HUDEP-2 (cell line): ENCODE data around the gene CADPS2.
"Not testable (repeated sequence)": the region's sequence is repeated elsewhere in the genome, so short reads cannot be mapped to it uniquely, and the experiment has no call there.

ENCODE experiments used
- DNase-seq, 76 experiments: peaks; one replicate each; lab custom pipeline; 2025; ENCODE audit not compliant: unreplicated experiment in 76 of 76; lab: John Stamatoyannopoulos, UW

Gene CADPS2

DNA sequence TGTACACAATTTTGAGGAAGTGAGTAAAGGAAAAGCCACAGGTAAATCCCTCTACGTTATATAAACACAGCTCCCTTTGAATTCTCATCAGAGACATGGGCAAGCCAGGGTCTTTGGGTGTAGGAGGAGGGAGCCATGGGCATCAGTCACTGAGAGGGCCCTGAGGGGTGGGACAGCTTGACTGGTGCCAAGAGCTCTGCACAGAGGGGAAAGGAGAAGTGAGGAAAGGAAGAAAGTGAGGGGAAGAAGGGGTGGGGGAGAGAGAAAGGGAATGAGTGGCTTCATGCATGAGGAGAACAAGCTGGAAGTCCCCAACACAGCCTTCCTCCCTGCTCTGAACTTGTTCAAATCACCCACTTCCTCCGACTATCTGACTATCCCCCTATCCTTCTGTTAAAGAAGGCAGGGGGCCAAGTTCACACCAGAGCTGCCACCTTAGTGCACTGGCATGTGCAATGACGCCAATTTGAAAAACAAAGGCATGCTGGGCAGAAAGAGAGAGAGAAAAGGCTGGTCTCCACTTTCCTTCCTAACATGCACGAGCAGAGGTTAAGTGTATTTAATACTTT, 167.2 kb downstream of the CADPS2 start:
- no peak for DNase-seq

- DNase-seq: no peak
These were observed 168.7 kb downstream of the CADPS2 start for GRCh38 chr7:122717356-122718089.

- DNase-seq: no peak
These were observed 171.1 kb downstream of the CADPS2 start for GRCh38 chr7:122715183-122715582.

DNA sequence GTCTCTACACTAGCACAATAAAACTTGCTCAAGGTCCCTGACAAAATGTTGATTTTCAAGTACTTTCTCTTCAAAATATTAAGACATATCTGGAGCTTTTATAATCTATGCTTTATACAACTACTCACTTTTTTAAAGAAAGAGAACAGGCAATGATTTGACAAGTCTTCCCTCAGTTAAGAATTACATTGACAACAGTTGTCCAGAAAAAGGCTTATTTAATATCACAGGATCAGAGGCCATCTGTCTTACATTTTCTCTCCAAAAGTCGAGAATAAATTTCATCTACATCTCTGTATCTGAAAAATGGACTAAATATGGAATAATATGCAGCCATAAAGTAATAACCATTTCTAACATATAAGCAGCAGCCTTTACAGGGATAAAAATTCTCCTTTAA, 175.3 kb downstream of the CADPS2 start:
- DNase-seq: no peak

- no peak for DNase-seq
These were observed 176.2 kb downstream of the CADPS2 start for GRCh38 chr7:122709930-122710646.

GRCh38 chr7:122706836-122707235, 179.4 kb downstream of the CADPS2 start:
- DNase-seq: no peak

GRCh38 chr7:122702872-122703510, 183.3 kb downstream of the CADPS2 start, which contains the start of gene RNF148:
Gene RNF148 (minus strand): TSS chr7:122702922. CDS start chr7:122702750, 172 bp downstream.
- DNase-seq: no peak

DNA sequence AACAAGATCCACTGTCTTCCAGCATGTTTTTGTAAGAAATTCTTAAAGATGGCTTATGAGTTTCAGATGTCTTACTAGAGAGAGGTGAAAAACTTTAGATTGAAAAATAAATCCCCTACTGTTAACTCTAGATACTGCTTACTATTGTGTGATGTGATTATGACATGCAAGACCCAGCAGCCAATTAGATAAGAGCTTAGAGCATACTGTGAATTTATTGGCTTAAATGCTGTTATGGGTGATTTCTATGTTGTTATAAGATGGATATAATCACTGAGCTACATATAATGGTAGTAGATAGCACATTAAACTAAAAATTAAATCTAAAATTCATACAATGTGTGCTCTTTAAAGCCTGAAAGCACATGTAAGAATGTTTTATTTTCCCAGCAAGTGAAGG, 187.2 kb downstream of the CADPS2 start, which contains the start of gene RNF133:
RNF133 (minus strand) TSS at position 101 of the 400 bp plus-strand sequence. CDS start 199 bp downstream, outside the sequence.
- DNase-seq: no peak

GRCh38 chr7:122695816-122696215, 190.4 kb downstream of the CADPS2 start:
- DNase-seq: no peak

- no peak for DNase-seq
These were observed 191.6 kb downstream of the CADPS2 start for GRCh38 chr7:122694697-122695096.

GRCh38 chr7:122692769-122693309, 193.4 kb downstream of the CADPS2 start:
- DNase-seq: no peak

- no peak for DNase-seq
These were observed 194.6 kb downstream of the CADPS2 start for GRCh38 chr7:122691569-122692235.

DNA sequence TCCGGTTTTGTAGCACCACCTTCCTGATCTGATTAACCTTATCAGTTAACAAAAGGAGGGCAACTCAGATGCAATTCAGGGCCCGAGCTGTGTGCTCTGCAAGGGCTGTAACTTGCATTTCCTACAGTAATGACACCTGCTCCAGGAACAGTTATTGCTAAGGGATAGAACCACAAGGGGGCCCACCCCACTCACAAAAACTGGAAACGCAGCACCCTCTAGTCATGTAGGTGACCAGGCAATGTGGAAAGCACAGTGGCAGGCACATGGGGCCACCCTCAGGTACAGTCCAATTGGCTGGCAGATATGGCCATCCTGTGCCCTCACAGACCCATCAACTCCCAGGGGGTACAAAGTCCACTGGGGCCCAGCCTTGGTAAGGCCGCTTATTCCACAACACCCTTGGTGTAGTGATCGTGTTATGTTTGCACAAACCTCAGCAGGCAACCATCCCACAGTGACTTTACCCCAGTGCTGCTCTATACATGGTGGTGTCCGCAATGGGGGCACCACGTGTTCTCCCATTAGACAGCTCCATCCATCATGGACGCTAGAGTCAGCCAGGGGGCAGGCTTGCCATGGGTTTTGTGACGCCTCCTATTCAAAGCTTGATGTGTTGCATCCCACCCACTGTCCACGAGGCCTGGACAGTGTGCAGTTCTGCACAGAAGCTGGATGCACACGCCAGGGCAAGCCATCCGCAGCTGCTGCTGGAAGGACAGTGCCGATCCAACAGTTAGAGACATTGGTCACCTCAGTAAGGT, 196.7 kb downstream of the CADPS2 start:
- no peak for DNase-seq

DNA sequence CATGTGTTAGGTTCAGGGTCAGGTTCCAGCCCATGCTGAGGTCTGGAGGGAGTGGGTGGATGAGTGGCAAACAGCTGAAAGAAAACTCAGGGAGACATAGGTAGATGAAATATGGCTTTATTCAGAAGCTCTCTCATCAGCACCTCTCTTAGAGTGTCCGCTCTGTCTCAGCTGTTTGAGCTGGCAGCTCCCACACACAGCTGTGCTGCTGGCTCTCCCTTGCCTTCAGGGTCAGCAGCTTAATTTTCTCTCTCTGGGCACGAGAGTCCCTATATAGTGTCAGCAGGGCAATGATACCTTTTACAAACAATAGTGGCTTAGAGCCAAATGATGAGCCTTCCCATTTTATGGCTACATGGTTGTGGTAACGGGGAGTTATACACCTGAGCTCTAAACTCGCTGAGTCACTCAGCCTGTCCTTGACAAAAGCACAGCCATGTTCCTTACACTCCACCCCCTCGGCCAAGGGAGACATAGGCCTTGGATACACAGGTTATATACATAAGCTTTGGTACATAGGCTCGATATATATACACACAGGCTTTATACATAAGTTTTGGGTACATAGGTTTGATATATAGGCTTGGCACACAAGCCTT, 197.8 kb downstream of the CADPS2 start:
- no peak for DNase-seq

DNA sequence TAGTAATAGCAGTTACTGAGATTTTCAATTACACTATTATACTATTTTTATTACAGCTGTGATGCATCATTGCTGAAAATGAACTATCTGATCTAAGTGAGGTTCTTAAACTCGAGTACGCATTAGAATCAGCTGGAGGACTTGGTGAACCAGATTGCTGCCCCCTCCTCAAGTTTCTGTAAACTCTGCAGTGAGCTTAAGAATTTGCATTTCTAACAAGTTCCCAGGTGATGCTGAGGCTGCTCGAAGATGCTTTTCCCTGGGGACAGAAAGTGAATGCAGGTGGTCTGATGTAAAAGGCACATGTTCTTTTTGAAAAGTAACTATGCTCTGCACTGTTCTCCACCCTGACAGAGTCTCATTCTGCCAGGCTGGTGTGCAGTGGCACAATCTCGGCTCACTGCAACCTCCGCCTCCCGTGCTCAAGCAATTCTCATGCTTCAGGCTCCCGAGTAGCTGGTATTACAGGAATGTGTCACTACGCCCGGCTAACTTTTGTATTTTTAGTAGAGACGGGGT, 199.8 kb downstream of the CADPS2 start:
- no peak for DNase-seq

DNA sequence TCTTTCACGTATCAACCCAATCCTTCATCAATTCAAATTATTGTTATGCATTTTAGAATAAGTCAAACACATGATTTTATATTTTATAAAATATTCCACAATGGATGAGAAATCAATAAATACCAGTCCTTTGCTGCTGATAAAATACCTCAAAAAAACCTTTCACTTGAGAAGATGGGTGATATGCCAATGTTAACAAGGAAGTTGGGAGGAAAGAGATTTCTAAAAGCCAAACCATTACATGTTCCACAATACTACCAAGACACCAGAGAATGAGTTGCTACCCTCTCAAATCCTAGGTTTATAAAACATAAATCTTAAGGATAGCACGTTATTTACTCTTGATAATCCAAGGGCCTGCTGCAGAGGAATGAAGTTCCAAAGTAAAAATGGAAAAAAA, 201.8 kb downstream of the CADPS2 start:
- no peak for DNase-seq

DNA sequence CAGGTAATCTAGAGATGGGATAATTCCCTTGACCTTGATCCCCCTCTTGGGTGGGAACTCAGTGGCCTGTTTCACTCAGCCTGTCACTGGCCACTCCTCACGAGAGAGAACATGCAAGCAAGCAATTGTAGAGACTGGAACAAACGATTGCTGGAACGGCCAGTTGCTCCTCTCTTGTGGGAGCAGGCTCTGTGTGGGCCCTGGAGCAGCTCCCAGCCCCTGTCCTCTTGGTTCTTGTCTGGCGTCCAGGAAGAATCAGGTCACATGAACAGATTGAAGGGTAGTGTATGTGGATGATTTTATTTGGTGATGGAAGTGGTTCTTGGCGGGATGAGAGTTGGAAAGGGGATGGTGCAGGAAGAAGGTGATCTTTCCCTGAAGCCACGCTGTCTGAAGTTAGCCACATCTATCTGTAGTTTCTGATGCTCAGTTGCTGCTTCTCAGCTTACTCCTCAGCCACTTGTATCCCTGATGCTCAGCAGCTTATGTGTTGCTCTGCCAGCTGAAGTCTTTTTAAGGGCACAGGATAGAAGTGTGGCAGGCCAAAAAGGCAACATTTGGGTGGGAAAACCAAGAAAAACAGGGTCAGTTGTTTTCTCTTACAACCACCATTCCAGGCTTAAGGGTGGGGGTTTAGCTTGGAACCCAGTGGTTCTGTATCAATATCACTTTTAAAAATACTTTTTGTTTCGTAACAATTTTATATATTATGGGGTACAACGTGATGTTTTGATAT, 203.3 kb downstream of the CADPS2 start:
- no peak for DNase-seq

GRCh38 chr7:122681186-122681585, 205.1 kb downstream of the CADPS2 start:
- DNase-seq: not testable (repeated sequence)
